MM.1S (cell line): ENCODE measurements around the gene PRDM9.

Experiments
- DNase-seq: peaks from one replicate; pipeline ENCODE4 v3.0.0-alpha.2; 2015
- H2AFZ ChIP-seq: fragments of 300-600 bp; sonication (generic); 2 replicates; pipeline ENCODE4 v1.6.0; 2016; ENCODE audit warnings: antibody characterized with exemption, low read length
- H3F3A ChIP-seq: fragments of 300-600 bp; sonication (generic); 2 replicates; pipeline ENCODE4 v1.6.1; 2016; ENCODE audit warnings: mild to moderate bottlenecking, antibody characterized with exemption, low read length, moderate library complexity, mixed read lengths; ENCODE audit not compliant: insufficient read depth
- H3K27ac ChIP-seq: fragments of 300-600 bp; sonication (generic); 2 replicates; pipeline ENCODE4 v1.5.1; 2016; ENCODE audit warnings: mild to moderate bottlenecking, low read length
- H3K27me3 ChIP-seq: fragments of 300-600 bp; sonication (generic); replicated peaks from 2 replicates; pipeline ENCODE4 v1.6.0; 2016; ENCODE audit warnings: low read length; ENCODE audit not compliant: insufficient read depth
- H3K36me3 ChIP-seq: fragments of 300-600 bp; sonication (generic); replicated peaks from 2 replicates; pipeline ENCODE4 v1.6.1; 2016; ENCODE audit warnings: mild to moderate bottlenecking, low read length, mixed read lengths; ENCODE audit not compliant: insufficient read depth
- H3K4me1 ChIP-seq: fragments of 300-600 bp; sonication (generic); 2 replicates; pipeline ENCODE4 v1.6.1; 2016; ENCODE audit warnings: low read length, mixed read lengths
- H3K4me2 ChIP-seq: fragments of 300-600 bp; sonication (generic); 2 replicates; pipeline ENCODE4 v1.6.0; 2016; ENCODE audit warnings: low read depth, low read length
- H3K4me3 ChIP-seq: fragments of 300-600 bp; sonication (generic); 2 replicates; pipeline ENCODE4 v1.5.1; 2016; ENCODE audit warnings: low read length, mixed read lengths
- H3K79me2 ChIP-seq: fragments of 300-600 bp; sonication (generic); 2 replicates; pipeline ENCODE4 v1.6.1; 2016; ENCODE audit warnings: mixed run types, low read length, mixed read lengths
- H3K9ac ChIP-seq: fragments of 300-600 bp; sonication (generic); 2 replicates; pipeline ENCODE4 v1.6.1; 2016; ENCODE audit warnings: low read length, mixed read lengths
- H3K9me2 ChIP-seq: fragments of 300-600 bp; sonication (generic); replicated peaks from 2 replicates; pipeline ENCODE4 v1.6.1; 2016; ENCODE audit warnings: mild to moderate bottlenecking, low read length, mixed read lengths; ENCODE audit not compliant: insufficient read depth
- H3K9me3 ChIP-seq: fragments of 300-600 bp; sonication (generic); replicated peaks from 2 replicates; pipeline ENCODE4 v1.6.1; 2016; ENCODE audit warnings: mild to moderate bottlenecking, low read length, mixed read lengths; ENCODE audit not compliant: insufficient read depth
- H4K20me1 ChIP-seq: fragments of 300-600 bp; sonication (generic); 2 replicates; pipeline ENCODE4 v1.6.1; 2016; ENCODE audit warnings: mild to moderate bottlenecking, low read length, moderate library complexity, mixed read lengths; ENCODE audit not compliant: insufficient read depth
- CTCF ChIP-seq: fragments of 300-600 bp; sonication (generic); IDR thresholded peaks from 2 replicates; pipeline ENCODE4 v1.5.1; 2016; ENCODE audit warnings: antibody characterized with exemption, low read length, mixed read lengths
- EZH2 ChIP-seq: fragments of 300-600 bp; sonication (generic); optimal IDR thresholded peaks from 2 replicates; pipeline ENCODE3; 2017; ENCODE audit warnings: low read depth, mild to moderate bottlenecking, antibody characterized with exemption, low read length, mixed read lengths
- EZH2phosphoT487 ChIP-seq: fragments of 300-600 bp; sonication (generic); IDR thresholded peaks from 2 replicates; pipeline ENCODE4 v1.6.1; 2018; ENCODE audit warnings: antibody characterized with exemption, low read length

Gene PRDM9

DNA sequence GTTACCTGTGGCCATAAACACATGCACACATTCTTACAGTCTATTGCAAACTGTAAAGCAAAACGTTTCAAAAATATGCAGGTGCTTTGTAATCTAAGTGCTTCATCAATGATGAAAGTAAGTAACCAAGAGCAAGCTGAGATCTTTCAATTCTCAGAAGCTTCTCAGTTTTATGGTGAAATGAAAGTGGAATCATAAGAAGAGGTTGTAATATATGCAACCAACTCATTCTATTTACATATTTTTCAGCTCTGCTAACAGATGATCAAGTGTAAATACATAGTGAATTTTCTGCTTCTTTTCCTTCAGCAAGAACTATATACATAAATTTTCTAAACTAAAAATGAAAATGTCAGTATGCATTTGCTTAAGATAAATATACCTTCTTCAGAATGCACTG lies 33.1 kb upstream of the PRDM9 start:
- Histone ChIP-seq H2AFZ (no peak overlapping the region), H4K20me1 (no peaks in the 10 kb centered on the region), H3K36me3 (no peaks in the 10 kb centered on the region), H3K79me2 (no peaks in the 10 kb centered on the region), H3K4me1 (no peaks in the 10 kb centered on the region; the same call in 1 of the 2 replicates), H3K4me2 (no peak overlapping the region), H3K9ac (no peak overlapping the region), H3K27ac (no peak overlapping the region), H3F3A (no peaks in the 10 kb centered on the region), H3K4me3 (no peak overlapping the region), H3K9me3 (no peaks in the 10 kb centered on the region), H3K27me3 (no peaks in the 10 kb centered on the region), H3K9me2 (no peaks in the 10 kb centered on the region)
- TF ChIP-seq EZH2 = no peak
- TF ChIP-seq CTCF = no peak
- TF ChIP-seq EZH2phosphoT487 = no peak
- peak; percentile 45 for DNase-seq

- no peaks in the 10 kb centered on the region for H3K9me2 ChIP-seq
- H3K27me3 ChIP-seq = no peaks in the 10 kb centered on the region
- H2AFZ ChIP-seq = no peak overlapping the region
- no peaks in the 10 kb centered on the region for H3K79me2 ChIP-seq
- H4K20me1 ChIP-seq = no peaks in the 10 kb centered on the region
- no peak overlapping the region for H3K4me3 ChIP-seq
- TF ChIP-seq EZH2phosphoT487 (no peak), EZH2 (no peak), CTCF (no peak)
- H3K4me1 ChIP-seq = no peaks in the 10 kb centered on the region; the same call in 1 of the 2 replicates
- H3K9ac ChIP-seq = no peak overlapping the region
- H3K4me2 ChIP-seq = no peak overlapping the region
- H3K27ac ChIP-seq = no peak overlapping the region
- no peaks in the 10 kb centered on the region for H3F3A ChIP-seq
- DNase-seq = no peak
- no peaks in the 10 kb centered on the region for H3K36me3 ChIP-seq
- H3K9me3 ChIP-seq = no peaks in the 10 kb centered on the region
These were observed 30.8 kb upstream of the PRDM9 start for GRCh38 chr5:23476580-23476979.

DNA sequence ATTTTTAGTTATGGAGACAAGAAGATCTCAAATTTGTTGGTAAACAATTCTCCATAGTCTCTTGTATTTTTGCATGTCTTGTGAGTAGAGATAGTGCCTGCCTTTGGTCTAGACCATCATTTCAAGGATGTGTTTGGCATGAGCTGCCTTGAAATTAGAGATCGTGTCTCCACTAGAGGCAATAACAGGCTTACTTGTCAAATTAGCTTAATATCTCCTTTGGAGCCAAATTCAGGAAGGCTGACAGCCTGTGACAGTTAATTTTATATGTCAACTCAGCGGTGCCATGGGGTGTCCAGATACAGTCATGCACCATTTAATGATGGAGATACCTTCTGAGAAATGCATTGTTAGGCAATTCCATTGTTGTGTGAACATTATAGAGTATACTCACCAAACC lies 24.8 kb upstream of the PRDM9 start:
- no peak overlapping the region for H2AFZ ChIP-seq
- TF ChIP-seq EZH2phosphoT487 (no peak), EZH2 (no peak), CTCF (no peak)
- DNase-seq = no peak

GRCh38 chr5:23483090-23483489 lies 24.3 kb upstream of the PRDM9 start:
- Histone ChIP-seq H3K79me2 (no peaks in the 10 kb centered on the region), H2AFZ (no peak overlapping the region), H3K9ac (no peak overlapping the region), H3K36me3 (no peaks in the 10 kb centered on the region), H3K4me3 (no peak overlapping the region), H3K27me3 (no peaks in the 10 kb centered on the region), H3K9me2 (no peaks in the 10 kb centered on the region), H3F3A (no peaks in the 10 kb centered on the region), H3K4me2 (no peak overlapping the region), H3K4me1 (no peaks in the 10 kb centered on the region), H3K27ac (no peak overlapping the region), H4K20me1 (no peaks in the 10 kb centered on the region), H3K9me3 (no peaks in the 10 kb centered on the region)
- TF ChIP-seq CTCF = no peak
- no peak for TF ChIP-seq EZH2phosphoT487
- TF ChIP-seq EZH2 = no peak
- DNase-seq = no peak

More for the DNA sequence above, 24.8 kb upstream of the PRDM9 start:
- Histone ChIP-seq H3K4me2 (no peak overlapping the region), H4K20me1 (no peaks in the 10 kb centered on the region), H3K9me3 (no peaks in the 10 kb centered on the region), H3K9me2 (no peaks in the 10 kb centered on the region), H3K9ac (no peak overlapping the region), H3K27ac (no peak overlapping the region), H3K4me3 (no peak overlapping the region), H3F3A (no peaks in the 10 kb centered on the region), H3K4me1 (no peaks in the 10 kb centered on the region), H3K27me3 (no peaks in the 10 kb centered on the region), H3K79me2 (no peaks in the 10 kb centered on the region), H3K36me3 (no peaks in the 10 kb centered on the region)
